GM12873 (cell line): ENCODE measurements around the gene EFCAB9.

Experiments used
- TF ChIP-seq, protein P1 (sequence below): IDR thresholded peaks from 2 replicates; pipeline ENCODE4 v1.5.1; 2012; ENCODE audit warnings: low read depth, mild to moderate bottlenecking, moderate library complexity, low read length, control low read depth; ENCODE audit not compliant: insufficient read depth; ENCODE audit errors: missing control alignments

Gene EFCAB9

DNA sequence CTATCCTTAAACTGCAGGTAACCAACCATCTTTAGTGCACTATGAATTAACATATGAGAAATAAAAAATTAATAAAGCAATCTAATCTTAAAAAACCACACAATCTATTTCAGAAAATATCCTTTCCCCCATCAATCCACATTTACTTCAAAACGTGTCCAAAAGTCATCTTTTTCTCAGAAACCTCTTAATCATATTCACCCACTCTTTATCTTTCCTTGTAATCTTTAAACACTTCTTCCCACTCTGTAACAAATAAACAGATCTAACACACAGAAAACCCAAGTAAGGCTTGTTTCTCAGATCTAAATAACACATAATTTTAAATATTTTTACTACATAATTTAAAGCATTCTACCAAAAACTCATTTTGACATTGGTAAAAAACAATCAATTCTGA is 44.4 kb downstream of the EFCAB9 start:
- TF ChIP-seq, protein P1, sequence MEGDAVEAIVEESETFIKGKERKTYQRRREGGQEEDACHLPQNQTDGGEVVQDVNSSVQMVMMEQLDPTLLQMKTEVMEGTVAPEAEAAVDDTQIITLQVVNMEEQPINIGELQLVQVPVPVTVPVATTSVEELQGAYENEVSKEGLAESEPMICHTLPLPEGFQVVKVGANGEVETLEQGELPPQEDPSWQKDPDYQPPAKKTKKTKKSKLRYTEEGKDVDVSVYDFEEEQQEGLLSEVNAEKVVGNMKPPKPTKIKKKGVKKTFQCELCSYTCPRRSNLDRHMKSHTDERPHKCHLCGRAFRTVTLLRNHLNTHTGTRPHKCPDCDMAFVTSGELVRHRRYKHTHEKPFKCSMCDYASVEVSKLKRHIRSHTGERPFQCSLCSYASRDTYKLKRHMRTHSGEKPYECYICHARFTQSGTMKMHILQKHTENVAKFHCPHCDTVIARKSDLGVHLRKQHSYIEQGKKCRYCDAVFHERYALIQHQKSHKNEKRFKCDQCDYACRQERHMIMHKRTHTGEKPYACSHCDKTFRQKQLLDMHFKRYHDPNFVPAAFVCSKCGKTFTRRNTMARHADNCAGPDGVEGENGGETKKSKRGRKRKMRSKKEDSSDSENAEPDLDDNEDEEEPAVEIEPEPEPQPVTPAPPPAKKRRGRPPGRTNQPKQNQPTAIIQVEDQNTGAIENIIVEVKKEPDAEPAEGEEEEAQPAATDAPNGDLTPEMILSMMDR, result no peak

- TF ChIP-seq, protein P1, result no peak
These were observed 49.3 kb downstream of the EFCAB9 start for GRCh38 chr5:172243302-172243701.

DNA sequence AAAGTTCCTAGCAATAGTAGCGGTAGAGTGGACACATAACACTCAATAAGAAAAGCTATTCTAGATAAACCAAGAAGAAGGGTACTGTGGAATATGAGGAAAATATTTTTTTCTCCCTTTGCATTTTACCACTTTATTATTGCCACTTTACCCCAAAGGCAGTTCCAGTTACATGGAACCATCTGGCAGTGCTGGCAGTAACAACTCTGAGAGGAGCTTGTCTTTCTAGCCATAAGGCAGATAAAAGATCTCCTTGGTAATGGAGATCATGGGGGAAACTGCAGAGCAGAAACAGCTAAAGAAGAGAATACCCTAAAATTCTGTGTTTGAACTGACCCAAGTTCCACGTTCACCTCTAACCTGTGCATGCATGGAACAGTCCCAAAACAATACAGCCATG is 51.1 kb downstream of the EFCAB9 start:
- TF ChIP-seq, protein P1, result no peak

DNA sequence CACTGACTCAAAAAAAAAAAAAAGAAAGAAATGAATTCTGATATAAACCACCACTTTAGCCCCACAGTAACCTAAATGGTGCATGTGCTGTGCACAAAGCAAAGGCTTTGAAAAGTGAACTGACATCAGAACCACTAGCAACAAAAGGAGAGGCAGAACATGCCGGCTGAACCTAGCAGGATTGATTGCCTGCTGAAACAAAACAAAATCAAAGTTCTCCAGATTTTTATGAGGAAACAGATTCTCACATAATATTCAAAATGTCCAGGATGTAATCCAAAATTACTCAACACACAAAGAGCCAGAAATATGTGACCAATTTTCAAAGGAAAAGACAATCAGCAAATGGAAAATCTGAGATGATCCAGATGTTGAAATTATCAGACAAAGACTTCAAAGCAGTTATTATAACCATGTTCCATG is 51.7 kb downstream of the EFCAB9 start:
- TF ChIP-seq, protein P1, result no peak

- TF ChIP-seq, protein P1, result no peak
These were observed 54.7 kb downstream of the EFCAB9 start for GRCh38 chr5:172248637-172249036.

DNA sequence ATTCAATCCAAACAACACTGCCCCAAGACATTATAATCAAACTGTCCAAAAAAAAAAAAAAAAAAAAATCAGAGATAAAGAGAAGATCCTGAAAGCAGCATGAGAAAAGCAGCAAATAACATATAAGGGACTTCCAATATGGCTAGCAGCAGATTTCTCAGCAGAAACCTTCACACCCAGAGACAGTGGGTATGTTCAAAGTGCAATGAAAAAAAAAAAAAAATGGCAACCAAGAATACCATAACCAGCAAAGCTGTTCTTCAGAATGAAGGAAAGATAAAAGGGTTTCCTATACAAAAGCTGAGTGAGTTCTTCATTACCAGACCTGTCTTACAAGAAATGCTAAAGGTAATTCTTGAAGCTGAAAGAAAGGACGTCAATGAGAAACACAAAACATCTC is 57.4 kb downstream of the EFCAB9 start:
- TF ChIP-seq, protein P1, result no peak

DNA sequence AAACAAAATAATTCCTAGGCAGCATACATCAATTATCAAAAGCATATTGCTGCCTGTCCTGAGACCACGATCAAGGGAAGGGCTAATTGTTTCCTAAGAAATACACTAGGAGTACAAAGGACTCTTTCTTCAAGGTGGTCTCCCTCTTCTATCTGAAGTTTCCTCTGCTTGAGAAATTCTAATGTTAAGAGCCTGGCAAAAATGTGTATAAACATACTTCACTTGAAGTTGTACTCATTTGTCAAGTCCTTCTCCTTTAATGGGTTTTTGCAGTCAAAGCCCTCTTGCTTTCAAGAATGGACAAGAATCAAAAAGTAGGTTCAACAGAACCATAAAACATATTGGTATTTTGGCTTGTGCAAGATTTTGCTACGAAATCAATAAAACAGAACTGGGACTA is 58.5 kb downstream of the EFCAB9 start:
- TF ChIP-seq, protein P1, result no peak
